ENCODE results near the gene TRAM2. TPM values are rescaled to one million over a fixed set of nuclear protein-coding genes. Genes with fewer than 3 reads are reported as not detected.

TRAM2 gene
- total and polyA plus RNA-seq, 12 donors = 2.2 to 17.9 (median 10.3) TPM

DNA sequence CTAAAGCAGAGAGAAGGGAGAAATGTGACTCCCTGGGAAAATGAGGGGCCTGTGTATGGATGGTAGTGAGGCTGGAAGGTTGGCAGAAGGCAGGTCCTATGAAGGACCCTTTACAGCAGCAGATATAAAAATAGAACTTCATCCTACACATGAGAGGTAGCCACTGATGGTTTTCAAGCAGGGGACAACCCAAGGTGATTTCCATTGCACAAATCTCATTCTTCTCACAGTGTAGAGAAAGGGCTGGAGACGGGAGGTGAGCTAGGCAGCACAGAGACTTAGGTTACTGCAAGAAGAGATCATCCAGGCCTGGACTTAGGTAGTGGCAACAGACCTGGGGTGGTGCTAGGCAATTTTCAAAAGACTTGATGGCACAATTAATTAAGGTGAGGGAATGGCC is 30.7 kb downstream of the TRAM2 start:
- intact Hi-C loops (cut with DNase I) = no loop called here
- no peak overlapping the region for H3K27ac ChIP-seq
- TF ChIP-seq CTCF (IDR thresholded peaks at IDR 0.05) (no peak), POLR2A (IDR thresholded peaks at IDR 0.05) (no peak)
- H3K4me1 ChIP-seq (replicated peaks in 1 of 2) = peaks cover 22 to 37% of the 10 kb centered on the region in 2 donors
- no peaks in the 10 kb centered on the region for H3K36me3 ChIP-seq (replicated peaks in 1 of 2)
- H3K9me3 ChIP-seq (replicated peaks in 1 of 3) = no peaks in the 10 kb centered on the region
- H3K4me3 ChIP-seq = no peak overlapping the region
- WGBS, 4 donors = 87 to 100% (median 97%) methylated on average over 1 of the region's 1 CpG
- no peak for DNase-seq
- H3K27me3 ChIP-seq = no peaks in the 10 kb centered on the region

DNA sequence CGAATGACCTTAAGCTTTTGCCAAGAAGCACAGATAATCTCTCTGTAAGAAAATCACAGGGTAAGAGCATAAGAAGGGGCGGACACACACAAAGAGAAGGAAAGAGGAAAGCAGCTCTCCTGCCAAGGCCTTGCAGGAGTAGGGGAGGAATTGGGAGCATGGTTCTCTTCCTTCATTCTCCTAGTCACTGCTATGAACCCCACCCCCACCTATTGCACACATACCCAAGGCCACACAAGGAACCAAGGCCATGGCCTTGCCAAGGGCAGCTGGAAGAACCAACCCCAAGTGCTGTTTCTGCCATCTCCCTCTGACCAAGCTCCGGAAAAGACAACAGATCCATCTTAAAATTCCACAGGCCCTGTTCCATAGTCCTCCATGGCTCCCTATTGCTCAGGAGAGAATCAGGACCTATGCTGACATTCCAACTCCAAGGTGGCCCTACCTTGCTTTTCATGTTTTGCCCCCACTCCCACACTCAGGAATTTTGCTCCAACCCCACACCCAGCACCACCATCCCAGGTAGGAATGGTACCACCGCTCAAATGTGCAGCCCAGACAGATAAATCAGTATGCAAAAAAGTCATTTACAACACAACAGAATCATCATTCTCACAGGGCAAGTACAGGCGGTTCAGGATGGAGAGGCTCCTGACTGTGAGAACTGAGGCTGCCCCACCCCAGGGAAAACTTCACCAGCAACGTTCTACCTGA is 31.3 kb downstream of the TRAM2 start:
- 77 to 84% (median 80%) methylated on average over 5 to 6 of the region's 6 CpGs for WGBS, 4 donors
- intact Hi-C loops (cut with DNase I) = no loop called here
- TF ChIP-seq CTCF (IDR thresholded peaks at IDR 0.05) = no peak
- Histone ChIP-seq H3K9me3 (replicated peaks in 1 of 3) (no peaks in the 10 kb centered on the region), H3K4me3 (no peak overlapping the region), H3K4me1 (replicated peaks in 1 of 2) (peaks cover 24 to 40% of the 10 kb centered on the region in 2 donors), H3K27me3 (no peaks in the 10 kb centered on the region), H3K36me3 (replicated peaks in 1 of 2) (no peaks in the 10 kb centered on the region), H3K27ac (peak overlapping the region in 3 of 5 donors; percentile 25 to 87 (median 49))
- DNase-seq = no peak

DNA sequence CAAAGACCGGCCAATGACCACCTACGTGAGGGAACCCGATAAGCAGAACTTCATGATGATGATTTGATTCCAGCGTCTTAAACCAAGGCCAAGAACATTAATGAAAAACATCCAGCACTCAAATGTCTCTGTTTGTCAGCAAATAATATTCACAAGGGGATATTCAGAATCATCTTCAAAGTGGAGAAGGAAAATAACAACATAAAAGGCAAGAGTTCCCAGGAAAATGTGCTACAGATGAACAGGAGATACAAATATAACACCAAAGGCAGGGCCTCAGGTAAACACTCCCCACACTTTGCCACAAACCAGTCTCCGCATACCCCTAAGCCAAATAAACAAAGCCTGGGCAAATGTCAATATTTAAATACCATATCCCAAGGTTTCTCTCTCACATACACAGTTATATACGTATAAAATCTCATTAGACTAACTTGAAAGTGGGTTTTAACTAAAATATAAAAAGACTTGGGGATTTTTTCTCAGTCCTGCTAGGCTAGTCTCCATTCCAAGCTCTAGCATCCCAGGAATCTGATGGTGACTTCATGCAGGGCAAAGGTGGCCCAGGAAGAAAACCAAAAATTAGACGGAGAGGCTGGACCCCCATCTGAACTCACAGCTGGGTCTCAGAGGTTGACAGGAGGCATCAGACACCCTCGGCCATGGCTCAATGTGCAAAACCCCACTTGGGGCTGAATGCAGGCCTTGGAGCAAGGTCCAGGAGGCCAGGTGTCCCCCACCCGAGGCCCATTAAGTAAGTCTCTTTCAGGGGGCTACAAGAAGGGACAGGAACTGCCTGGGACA is 32.1 kb downstream of the TRAM2 start:
- peak overlapping the region in 4 of 5 donors; percentile 4 to 87 (median 46) for H3K27ac ChIP-seq
- WGBS, 4 donors = 79 to 87% (median 84%) methylated on average over 9 of the region's 9 CpGs
- no peak for DNase-seq
- no peaks in the 10 kb centered on the region for H3K9me3 ChIP-seq (replicated peaks in 1 of 3)
- TF ChIP-seq CTCF (IDR thresholded peaks at IDR 0.05) (no peak), POLR2A (IDR thresholded peaks at IDR 0.05) (no peak)
- no peaks in the 10 kb centered on the region for H3K36me3 ChIP-seq (replicated peaks in 1 of 2)
- no peak overlapping the region for H3K4me3 ChIP-seq
- peaks cover 24 to 40% of the 10 kb centered on the region in 2 donors for H3K4me1 ChIP-seq (replicated peaks in 1 of 2)
- intact Hi-C loops (cut with DNase I) = no loop called here
- H3K27me3 ChIP-seq = no peaks in the 10 kb centered on the region

- no peaks in the 10 kb centered on the region for H3K27me3 ChIP-seq
- intact Hi-C loops (cut with DNase I) = no loop called here
- H3K27ac ChIP-seq = peak overlapping the region in 4 of 5 donors; percentile 4 to 87 (median 46)
- peak in 4 of 7 donors; percentile 28 to 70 (median 31) for DNase-seq
- peaks cover 24 to 40% of the 10 kb centered on the region in 2 donors for H3K4me1 ChIP-seq (replicated peaks in 1 of 2)
- no peak overlapping the region for H3K4me3 ChIP-seq
- no peaks in the 10 kb centered on the region for H3K9me3 ChIP-seq (replicated peaks in 1 of 3)
- H3K36me3 ChIP-seq (replicated peaks in 1 of 2) = no peaks in the 10 kb centered on the region
- no peak for TF ChIP-seq POLR2A (IDR thresholded peaks at IDR 0.05)
- TF ChIP-seq CTCF (IDR thresholded peaks at IDR 0.05) = no peak
- WGBS, 4 donors = 61 to 74% (median 66%) methylated on average over 10 of the region's 10 CpGs
Measured at GRCh38 chr6:52543729-52544601, 32.9 kb downstream of the TRAM2 start.

All from adrenal gland (tissue), 12 donors.